Measurements from ENCODE around the gene YAP1. TPM values are rescaled to one million over a fixed set of nuclear protein-coding genes. Genes with fewer than 3 reads are reported as not detected.

YAP1 gene
- total and polyA plus RNA-seq, 2 of the 4 experiments (the other 2 are of a cell fraction): 121 to 251 TPM

- Histone ChIP-seq H3K27ac (ENCODE audit: insufficient read depth, low read length) (no peak overlapping the region), H3K56ac (ENCODE audit: extremely low read depth, insufficient read depth, low read length) (no peak overlapping the region), H3K79me1 (ENCODE audit: low read depth in 1 of 2, low read length in 2 of 2) (peaks cover 23 to 45% of the 10 kb centered on the region in 2 experiments), H2AK5ac (ENCODE audit: low read depth, low read length) (no peak overlapping the region), H3K23ac (ENCODE audit: low read depth, low read length) (no peak overlapping the region), H3K36me3 (ENCODE audit: control insufficient read depth, insufficient read depth, low read length) (peaks cover 34% of the 10 kb centered on the region), H2BK120ac (ENCODE audit: low read depth, low read length) (no peak overlapping the region), H3K4me1 (ENCODE audit: control insufficient read depth, insufficient read depth, low read length) (peaks cover 3% of the 10 kb centered on the region), H4K8ac (ENCODE audit: low read depth in 2 of 2, low read length in 2 of 2) (no peak overlapping the region), H3K4ac (ENCODE audit: low read depth, low read length) (no peak overlapping the region), H4K5ac (ENCODE audit: low read depth, low read length) (no peak overlapping the region), H3K4me2 (ENCODE audit: low read depth, low read length) (no peak overlapping the region), H3K9me1 (ENCODE audit: insufficient read depth, low read length) (0 out of 2 replicates have a peak, but pooled peaks cover 2% of the 10 kb centered on the region), H3K9me3 (ENCODE audit: control insufficient read depth, insufficient read depth, low read length) (no peaks in the 10 kb centered on the region), H4K91ac (ENCODE audit: insufficient read depth, low read depth, low read length) (no peak overlapping the region), H2AK9ac (replicated peaks; ENCODE audit: low read depth, low read length, poor library complexity) (no peak overlapping the region), H2BK15ac (ENCODE audit: low read depth, low read length) (no peak overlapping the region), H2BK20ac (ENCODE audit: low read depth, low read length) (no peak overlapping the region), H4K20me1 (ENCODE audit: insufficient read depth, low read length) (no peaks in the 10 kb centered on the region; the same call in 1 of the 2 replicates), H3K27me3 (ENCODE audit: control insufficient read depth, insufficient read depth, low read length) (no peaks in the 10 kb centered on the region), H3K14ac (replicated peaks; ENCODE audit: low read depth, low read length) (no peak overlapping the region), H2BK5ac (ENCODE audit: low read depth, low read length, poor library complexity, severe bottlenecking) (no peak overlapping the region), H3K18ac (ENCODE audit: low read depth, low read length) (no peak overlapping the region), H3K9ac (ENCODE audit: low read depth, low read length) (no peak overlapping the region), H3K4me3 (ENCODE audit: insufficient read depth, low read depth, low read length) (no peak overlapping the region), H2AFZ (replicated peaks; ENCODE audit: low read length, poor library complexity) (no peak overlapping the region)
- no peak for DNase-seq
- ATAC-seq (ENCODE audit: low read depth): no peak; the same call in 1 of the 2 replicates
- BruUV-seq (replicated peaks): no TSS peak
- TF ChIP-seq CHD1 (IDR thresholded peaks at IDR 0.05; ENCODE audit: low read depth, low read length): no peak
- TF ChIP-seq RAD21 (IDR thresholded peaks at IDR 0.05; ENCODE audit: low read length): no peak
- peak; percentile 30; the same call in 1 of the 2 replicates for TF ChIP-seq CEBPB (IDR thresholded peaks at IDR 0.05; ENCODE audit: low read depth, low read length)
- intact Hi-C loops (cut with micrococcal nuclease) (no loop called here), in situ Hi-C loops (cut with MboI; ENCODE audit: low sequenced_read_pairs) (no loop called here), dilution Hi-C loops (cut with HindIII; ENCODE audit: low sequenced_read_pairs, unreplicated experiment) (no loop called here)
- CTCF ChIA-PET: no interaction called here
- POLR2A ChIA-PET (ENCODE audit: unreplicated experiment): no interaction called here
Observed at GRCh38 chr11:102214623-102215022, 104.4 kb downstream of the YAP1 start.
